Measurements from ENCODE around the gene LRRC4B. TPM values are rescaled to one million over a fixed set of nuclear protein-coding genes. Genes with fewer than 3 reads are reported as not detected.

Gene LRRC4B
- total RNA-seq, 1 donor from 2014 or later: 56.0 TPM

DNA sequence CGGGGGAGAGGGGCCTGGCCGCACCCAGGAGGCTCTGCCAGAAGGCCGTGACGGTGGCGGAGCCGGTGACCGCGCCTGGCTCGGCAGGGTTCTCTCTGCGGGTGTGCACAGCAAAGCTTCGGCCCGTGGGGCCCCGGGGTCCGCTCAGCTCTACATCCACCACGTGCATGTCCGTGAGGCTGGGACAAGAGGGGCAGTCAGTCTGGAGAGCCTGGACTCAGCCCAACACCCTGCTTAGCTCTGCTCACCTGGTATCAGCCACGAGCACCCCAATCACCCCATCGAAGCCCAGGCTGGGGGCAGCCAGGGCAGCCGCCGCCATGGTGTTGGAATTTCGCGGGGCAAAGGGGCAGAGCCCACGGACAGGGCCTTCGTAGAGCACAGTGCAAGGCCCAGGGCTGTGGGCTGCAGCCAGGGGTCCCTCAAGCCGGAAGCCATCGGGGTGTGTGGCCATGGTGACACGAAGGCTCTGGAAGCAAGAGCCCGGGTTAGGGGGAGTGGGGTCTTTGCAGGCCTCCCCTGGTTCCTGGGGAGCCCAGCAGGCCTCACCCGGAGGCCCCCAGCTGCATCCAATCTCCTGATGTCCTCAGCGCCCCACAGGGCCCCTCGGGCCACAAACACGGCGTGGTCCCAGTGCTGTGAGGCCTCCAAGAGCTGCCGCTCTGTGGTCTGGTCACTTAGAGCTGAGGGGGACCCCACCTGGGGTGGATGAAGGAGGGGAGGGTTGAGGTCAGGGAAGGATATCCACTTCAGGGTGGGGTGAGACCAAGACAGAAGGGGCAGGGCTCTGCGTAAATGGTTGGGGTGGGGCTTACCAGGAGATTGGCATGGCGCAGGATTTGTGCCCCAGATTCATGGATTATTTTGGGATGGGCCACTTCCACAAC lies 55.9 kb downstream of the LRRC4B start:
- no peaks in the 10 kb centered on the region for H3K36me3 ChIP-seq
- TF ChIP-seq, protein P1, sequence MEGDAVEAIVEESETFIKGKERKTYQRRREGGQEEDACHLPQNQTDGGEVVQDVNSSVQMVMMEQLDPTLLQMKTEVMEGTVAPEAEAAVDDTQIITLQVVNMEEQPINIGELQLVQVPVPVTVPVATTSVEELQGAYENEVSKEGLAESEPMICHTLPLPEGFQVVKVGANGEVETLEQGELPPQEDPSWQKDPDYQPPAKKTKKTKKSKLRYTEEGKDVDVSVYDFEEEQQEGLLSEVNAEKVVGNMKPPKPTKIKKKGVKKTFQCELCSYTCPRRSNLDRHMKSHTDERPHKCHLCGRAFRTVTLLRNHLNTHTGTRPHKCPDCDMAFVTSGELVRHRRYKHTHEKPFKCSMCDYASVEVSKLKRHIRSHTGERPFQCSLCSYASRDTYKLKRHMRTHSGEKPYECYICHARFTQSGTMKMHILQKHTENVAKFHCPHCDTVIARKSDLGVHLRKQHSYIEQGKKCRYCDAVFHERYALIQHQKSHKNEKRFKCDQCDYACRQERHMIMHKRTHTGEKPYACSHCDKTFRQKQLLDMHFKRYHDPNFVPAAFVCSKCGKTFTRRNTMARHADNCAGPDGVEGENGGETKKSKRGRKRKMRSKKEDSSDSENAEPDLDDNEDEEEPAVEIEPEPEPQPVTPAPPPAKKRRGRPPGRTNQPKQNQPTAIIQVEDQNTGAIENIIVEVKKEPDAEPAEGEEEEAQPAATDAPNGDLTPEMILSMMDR (IDR thresholded peaks at IDR 0.05): no peak
- intact Hi-C loops (cut with DNase I): loop anchor here (5.0 to 10.0 kb wide), 5 partner anchors 80 to 852 kb away; partner anchors contain the start of genes CLDND2, ETFB, MYBPC2 and MYH14
- DNase-seq (ENCODE audit: low spot score in 2 of 2): no peak
- H3K9me3 ChIP-seq: no peaks in the 10 kb centered on the region
- no peaks in the 10 kb centered on the region for H3K27me3 ChIP-seq
- peaks cover 6% of the 10 kb centered on the region in 2 donors for H3K4me1 ChIP-seq
- peak overlapping the region in 1 of 2 donors; percentile 65 for H3K27ac ChIP-seq
- H3K4me3 ChIP-seq: peak overlapping the region in 1 of 2 donors; percentile 92

DNA sequence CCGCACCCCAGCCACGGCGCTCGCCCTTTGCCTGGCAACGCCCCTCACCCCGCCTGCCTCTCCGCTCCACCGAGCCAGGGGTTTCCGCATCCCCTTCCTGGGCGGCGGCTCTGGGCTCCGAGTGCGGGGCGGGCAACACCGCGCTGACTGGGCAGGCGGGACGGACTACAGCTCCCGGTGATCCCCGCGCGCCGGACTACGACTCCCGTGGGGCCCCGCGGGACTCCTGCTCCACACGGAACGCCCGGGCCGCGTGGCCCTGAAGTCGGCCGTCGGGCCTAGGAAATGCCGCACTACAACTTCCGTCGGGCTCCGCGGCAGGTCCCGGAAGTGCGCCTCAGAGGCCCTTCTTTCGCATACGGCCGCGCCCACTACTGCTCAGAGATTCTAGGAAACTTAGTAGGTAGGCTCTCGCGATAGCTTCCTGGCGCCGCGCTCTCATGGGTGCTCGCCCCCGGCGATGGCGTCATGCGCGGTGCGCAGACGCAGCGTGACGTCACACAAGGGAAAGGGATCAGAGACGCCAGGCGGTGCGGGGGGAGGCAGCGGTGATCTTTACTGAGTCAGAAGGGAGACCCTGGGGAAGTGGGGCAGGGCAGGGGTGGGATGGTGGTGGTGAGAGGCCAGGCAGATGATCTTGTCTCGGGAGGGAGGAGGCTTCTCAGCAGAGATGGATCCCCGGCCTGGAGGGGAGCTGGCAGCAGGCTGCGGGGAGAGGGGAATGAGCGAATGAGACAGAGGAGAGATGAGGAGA lies 57.0 kb downstream of the LRRC4B start, which contains the start of gene JOSD2:
Gene JOSD2 (minus strand): TSS at position 123 of the 754 bp plus-strand sequence. CDS start 760 bp downstream, outside the sequence.
- Histone ChIP-seq H3K36me3 (peaks cover 0 to 1% of the 10 kb centered on the region in 2 donors), H3K27me3 (no peaks in the 10 kb centered on the region), H3K9me3 (no peaks in the 10 kb centered on the region), H3K4me3 (peak within 1 kb of the TSS; percentile 80 to 92), H3K4me1 (peaks cover 6% of the 10 kb centered on the region in 2 donors), H3K27ac (peak within 1 kb of the TSS; percentile 65 to 68)
- intact Hi-C loops (cut with DNase I): loop anchor here (1.0 to 10.0 kb wide), 9 partner anchors 35 to 854 kb away; partner anchors contain the start of genes CLDND2, CTU1, EMC10 and ETFB
- peak; percentile 97 to 100 for DNase-seq (ENCODE audit: low spot score in 2 of 2)
- TF ChIP-seq, protein P1 (IDR thresholded peaks at IDR 0.05): no peak

DNA sequence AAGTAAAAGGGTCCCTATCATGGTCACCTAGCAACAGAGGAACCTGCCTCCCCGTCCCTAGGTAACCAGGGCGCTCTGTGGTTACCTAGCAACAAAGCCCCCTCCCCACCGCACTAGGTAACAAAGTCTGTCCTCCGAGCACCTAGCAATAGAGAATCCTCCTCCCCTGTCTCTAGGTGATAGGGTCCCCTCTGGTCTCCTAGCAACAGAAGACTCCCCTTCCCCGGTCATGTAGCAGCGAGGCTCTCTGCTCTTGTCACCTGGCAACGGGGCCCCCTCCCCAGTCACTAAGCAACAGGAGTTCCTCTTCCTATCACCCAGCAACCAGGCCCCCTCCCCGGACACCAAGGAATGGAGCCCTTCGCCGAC lies 57.6 kb downstream of the LRRC4B start:
- Histone ChIP-seq H3K4me1 (peaks cover 6% of the 10 kb centered on the region in 2 donors), H3K36me3 (peaks cover 0 to 7% of the 10 kb centered on the region in 2 donors), H3K27me3 (no peaks in the 10 kb centered on the region), H3K27ac (peak overlapping the region; percentile 65 to 68), H3K9me3 (no peaks in the 10 kb centered on the region), H3K4me3 (peak overlapping the region; percentile 80 to 92)
- intact Hi-C loops (cut with DNase I): loop anchor here (1.0 to 10.0 kb wide), 9 partner anchors 34 to 854 kb away; partner anchors contain the start of genes CLDND2, CTU1, EMC10 and ETFB
- no peak for DNase-seq (ENCODE audit: low spot score in 2 of 2)
- TF ChIP-seq, protein P1 (IDR thresholded peaks at IDR 0.05): no peak

DNA sequence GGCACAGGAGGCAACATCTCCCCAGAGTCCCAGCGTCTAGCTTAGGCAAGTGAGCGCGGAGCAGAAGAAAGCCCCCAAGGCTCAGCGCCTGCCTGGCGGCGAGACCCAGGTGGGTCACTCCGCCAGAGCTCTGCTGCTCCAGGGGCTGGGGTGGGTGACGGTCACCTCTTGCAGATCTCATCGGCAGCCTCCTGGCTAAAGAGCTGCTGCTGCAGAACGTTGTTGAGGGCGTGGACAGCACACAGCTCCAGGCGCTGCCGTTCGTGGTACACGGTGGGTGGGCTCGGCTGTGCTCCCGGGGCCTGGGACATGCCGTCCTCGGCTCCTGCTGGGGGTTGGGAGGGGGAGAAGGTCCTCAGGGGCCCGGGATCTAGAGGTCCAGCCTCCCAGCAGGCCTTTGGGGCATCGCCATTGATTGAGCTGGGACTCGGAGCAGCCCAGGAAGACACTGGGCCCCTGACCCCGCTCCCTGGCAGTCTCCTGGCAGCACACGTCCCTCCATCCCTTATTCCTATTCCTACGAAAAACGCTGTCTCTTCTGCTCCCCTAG lies 58.0 kb downstream of the LRRC4B start:
- DNase-seq (ENCODE audit: low spot score in 2 of 2): no peak
- Histone ChIP-seq H3K36me3 (peaks cover 0 to 7% of the 10 kb centered on the region in 2 donors), H3K9me3 (no peaks in the 10 kb centered on the region), H3K4me3 (peak overlapping the region; percentile 80 to 92), H3K27ac (peak overlapping the region in 1 of 2 donors; percentile 65), H3K27me3 (no peaks in the 10 kb centered on the region), H3K4me1 (peaks cover 6% of the 10 kb centered on the region in 2 donors)
- intact Hi-C loops (cut with DNase I): loop anchor here (2.0 to 10.0 kb wide), 7 partner anchors 78 to 855 kb away; partner anchors contain the start of genes CLDND2, CTU1, ETFB and MYBPC2
- TF ChIP-seq, protein P1 (IDR thresholded peaks at IDR 0.05): no peak

DNA sequence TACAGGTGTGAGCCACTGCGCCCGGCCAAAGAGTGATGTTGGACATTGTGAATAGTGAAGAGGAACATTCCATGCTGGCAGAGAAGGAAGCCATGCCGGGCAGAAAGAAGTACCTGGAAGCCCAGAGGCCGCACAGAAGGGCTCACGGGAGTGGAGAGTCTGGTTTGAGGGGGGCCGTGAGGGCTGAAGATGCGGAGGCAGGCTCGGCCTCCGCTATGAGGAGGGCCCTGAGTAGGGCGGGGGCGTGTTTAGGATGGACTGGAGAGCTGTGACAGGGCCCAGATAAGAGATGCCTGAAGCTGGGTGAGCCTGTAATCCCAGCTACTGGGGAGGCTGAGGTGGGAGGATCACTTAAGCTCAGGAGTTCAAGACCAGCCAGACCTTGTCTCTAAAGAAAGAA lies 58.9 kb downstream of the LRRC4B start:
- H3K4me3 ChIP-seq: no peak overlapping the region
- H3K27me3 ChIP-seq: no peaks in the 10 kb centered on the region
- intact Hi-C loops (cut with DNase I): no loop called here
- H3K27ac ChIP-seq: no peak overlapping the region
- DNase-seq (ENCODE audit: low spot score in 2 of 2): no peak
- no peaks in the 10 kb centered on the region for H3K9me3 ChIP-seq
- peaks cover 0 to 7% of the 10 kb centered on the region in 2 donors for H3K36me3 ChIP-seq
- peaks cover 6% of the 10 kb centered on the region in 2 donors for H3K4me1 ChIP-seq
- TF ChIP-seq, protein P1 (IDR thresholded peaks at IDR 0.05): no peak
